ENCODE results near the gene LMF1.

DNA sequence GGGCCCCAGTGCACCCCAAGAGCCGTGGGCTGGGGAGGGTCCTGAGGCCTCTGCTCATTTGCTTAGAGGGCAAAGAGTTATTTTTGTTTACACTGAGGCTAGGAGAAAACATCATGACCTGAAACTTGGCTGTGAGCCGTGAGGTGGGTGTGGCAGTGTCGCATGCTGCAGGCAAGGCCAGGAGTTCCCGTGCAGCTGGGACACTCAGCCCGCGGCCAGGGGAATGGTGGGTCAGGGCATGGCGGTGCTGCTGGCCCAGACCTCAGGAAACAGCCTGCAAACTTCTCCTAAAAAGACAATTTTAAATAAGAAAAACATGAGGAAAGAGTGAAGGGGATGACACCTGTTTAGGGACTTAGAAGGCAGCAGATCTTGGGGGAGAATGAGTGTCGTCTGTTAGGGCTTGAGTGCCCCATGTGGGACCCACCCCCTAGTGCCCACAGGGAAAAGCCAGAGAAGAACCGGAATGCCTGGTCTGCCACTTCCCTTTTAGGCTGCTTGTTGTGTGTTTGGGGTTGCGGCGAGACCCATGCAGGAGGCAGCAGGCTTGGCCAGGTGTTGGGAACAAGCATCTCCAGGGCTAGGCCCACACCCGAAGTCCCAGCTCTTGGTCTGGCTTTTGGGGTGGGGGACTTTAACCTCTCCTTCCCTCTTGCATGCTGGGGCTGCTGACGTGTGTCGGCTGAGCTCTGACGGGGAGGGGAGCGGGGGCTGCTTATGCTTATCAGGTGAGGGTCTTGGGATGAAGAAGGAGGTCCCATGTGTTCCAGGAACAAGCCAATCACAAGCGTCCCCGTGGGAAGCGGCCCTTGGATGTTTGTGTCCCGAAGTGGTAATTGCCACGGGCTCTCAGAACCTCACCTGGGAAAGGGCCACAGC, 89.3 kb downstream of the LMF1 start:
- TF ChIP-seq, protein P1, sequence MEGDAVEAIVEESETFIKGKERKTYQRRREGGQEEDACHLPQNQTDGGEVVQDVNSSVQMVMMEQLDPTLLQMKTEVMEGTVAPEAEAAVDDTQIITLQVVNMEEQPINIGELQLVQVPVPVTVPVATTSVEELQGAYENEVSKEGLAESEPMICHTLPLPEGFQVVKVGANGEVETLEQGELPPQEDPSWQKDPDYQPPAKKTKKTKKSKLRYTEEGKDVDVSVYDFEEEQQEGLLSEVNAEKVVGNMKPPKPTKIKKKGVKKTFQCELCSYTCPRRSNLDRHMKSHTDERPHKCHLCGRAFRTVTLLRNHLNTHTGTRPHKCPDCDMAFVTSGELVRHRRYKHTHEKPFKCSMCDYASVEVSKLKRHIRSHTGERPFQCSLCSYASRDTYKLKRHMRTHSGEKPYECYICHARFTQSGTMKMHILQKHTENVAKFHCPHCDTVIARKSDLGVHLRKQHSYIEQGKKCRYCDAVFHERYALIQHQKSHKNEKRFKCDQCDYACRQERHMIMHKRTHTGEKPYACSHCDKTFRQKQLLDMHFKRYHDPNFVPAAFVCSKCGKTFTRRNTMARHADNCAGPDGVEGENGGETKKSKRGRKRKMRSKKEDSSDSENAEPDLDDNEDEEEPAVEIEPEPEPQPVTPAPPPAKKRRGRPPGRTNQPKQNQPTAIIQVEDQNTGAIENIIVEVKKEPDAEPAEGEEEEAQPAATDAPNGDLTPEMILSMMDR (IDR thresholded peaks at IDR 0.05; ENCODE audit: low read depth, low read length) = no peak
- TF ChIP-seq, protein P2, sequence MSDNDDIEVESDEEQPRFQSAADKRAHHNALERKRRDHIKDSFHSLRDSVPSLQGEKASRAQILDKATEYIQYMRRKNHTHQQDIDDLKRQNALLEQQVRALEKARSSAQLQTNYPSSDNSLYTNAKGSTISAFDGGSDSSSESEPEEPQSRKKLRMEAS (IDR thresholded peaks at IDR 0.05; ENCODE audit: low read depth, low read length) = no peak
- TF ChIP-seq POLR2A (IDR thresholded peaks at IDR 0.05; ENCODE audit: extremely low read depth, insufficient read length) = no peak
- TF ChIP-seq MYC (IDR thresholded peaks at IDR 0.05; ENCODE audit: low read depth, low read length) = no peak
